ENCODE results near the gene MYO1H.
A peak's percentile ranks its signal among the peaks of the same experiment; 100 is the strongest.
"Not testable (repeated sequence)": the region's sequence is repeated elsewhere in the genome, so short reads cannot be mapped to it uniquely, and the experiment has no call there.

Gene MYO1H

DNA sequence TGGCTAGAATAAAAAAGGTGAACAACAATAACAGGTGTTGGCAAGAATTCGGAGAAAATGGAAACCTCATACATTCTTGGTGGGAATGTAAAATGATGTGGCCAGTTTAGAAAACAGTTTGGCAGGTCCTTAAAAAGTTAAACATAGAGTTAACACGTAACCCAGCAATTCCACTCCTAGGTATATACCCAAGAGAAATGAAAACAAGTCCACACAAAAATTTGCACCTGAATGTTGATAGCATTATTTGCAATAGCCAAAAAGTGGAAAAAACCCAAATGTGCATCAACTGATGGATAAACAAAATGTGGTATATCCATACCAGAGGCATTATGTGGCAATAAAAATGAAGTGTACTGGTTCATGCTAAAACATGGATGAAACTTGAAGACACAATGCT is 2.3 kb upstream of the MYO1H start:
- no peak for DNase-seq

DNA sequence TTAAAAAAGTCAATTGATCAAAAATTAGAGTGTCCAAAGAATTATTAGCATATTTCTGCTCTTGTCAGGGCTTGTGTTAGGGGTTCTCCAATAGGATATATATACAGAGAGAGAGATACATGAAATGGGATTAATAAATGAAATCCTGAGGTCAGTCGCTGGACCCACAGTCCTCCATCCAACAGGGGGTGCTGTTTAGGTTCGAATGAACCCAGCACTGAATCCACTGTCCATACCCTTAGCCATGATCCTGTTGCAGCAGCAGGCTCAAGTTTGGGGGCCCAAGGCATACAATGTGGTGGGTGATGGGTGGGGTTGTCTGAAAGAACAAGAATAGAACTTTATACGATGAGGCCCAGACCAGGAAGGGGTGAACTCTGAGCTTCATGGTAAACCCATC is 780 bp upstream of the MYO1H start:
- DNase-seq = no peak

DNA sequence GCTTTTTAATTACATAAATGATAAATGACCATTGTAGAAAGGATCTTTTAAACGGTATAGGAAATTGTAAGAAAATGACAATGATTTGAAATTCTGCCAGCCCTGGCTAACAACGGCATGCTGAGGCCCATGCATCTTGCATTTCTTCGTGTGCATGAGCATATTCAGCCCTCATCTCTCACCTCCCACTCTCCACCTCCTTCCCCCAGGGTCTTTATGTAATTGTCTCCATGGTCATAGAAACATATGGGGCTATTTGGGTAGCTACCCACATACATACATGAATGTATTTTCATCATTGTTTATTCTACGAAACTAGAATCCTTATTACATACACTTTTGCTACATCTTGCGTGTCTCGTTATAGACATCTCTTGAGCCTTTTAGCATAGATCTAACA is 4.5 kb downstream of the MYO1H start:
- DNase-seq = no peak

GRCh38 chr12:109356577-109356976 is 8.9 kb downstream of the MYO1H start:
- DNase-seq = no peak

DNA sequence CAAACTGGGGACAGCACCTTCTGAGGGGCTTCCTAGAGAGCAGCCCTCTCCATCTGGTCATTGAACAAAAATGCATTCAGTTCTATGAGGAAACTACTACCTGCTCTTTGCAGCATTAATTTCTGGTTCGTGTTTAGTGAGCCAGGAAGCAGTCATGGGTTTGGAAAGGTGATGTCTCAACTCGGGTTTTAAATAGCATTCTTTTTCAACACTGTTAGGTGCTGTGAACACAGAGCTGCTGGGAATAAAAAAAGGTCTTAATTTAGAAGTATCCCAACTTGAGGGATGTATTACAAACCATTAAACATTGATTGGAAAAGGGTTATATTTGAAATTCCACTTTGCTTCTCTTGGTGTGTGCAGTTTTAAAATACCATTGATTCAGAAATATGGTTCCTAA is 9.3 kb downstream of the MYO1H start:
- no peak for DNase-seq

GRCh38 chr12:109358154-109358869 is 10.6 kb downstream of the MYO1H start:
- no peak for DNase-seq

DNA sequence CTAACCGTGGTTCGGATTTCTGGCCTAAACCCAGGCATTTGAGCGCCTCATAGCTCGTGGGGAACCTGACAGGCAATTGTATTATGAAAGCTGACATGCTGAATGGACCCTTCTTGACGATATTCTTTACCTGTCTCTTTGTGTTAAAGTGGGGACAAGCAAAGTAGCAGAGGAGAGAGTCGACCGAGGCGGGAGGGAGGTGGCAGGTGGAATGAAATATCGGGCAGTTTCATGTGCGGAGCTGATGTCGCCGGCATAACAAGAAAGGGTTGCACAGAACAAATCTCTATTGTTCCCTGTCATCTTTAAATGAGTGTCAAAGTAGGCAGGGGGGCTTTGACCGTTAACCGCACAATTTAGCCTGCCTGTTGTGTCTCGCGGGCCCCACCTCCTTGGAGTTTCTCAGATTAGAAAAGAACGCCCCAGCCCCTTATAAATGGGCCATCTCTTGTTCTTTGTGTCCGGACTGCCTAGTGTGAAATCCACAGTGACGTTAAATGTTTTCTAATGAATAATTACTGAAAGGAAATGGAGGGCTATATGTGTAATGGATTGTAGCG is 11.5 kb downstream of the MYO1H start:
- DNase-seq = no peak

DNA sequence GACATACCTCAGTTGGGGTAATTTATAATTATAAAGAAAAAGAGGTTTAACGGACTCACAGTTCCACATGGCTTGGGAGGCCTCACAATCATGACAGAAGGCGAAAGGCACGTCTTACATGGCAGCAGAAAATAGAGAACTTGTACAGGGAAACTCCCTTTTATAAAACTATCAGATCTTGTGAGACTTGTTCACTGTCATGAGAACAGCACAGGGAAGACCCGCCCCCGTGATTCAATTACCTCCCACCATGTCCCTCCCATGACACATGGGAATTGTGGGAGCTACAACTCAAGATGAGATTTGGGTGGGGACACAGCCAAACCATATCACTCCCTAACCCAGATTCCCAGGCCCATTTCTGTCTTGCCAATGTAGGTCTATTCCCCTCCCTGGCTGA is 22.1 kb downstream of the MYO1H start:
- no peak for DNase-seq

DNA sequence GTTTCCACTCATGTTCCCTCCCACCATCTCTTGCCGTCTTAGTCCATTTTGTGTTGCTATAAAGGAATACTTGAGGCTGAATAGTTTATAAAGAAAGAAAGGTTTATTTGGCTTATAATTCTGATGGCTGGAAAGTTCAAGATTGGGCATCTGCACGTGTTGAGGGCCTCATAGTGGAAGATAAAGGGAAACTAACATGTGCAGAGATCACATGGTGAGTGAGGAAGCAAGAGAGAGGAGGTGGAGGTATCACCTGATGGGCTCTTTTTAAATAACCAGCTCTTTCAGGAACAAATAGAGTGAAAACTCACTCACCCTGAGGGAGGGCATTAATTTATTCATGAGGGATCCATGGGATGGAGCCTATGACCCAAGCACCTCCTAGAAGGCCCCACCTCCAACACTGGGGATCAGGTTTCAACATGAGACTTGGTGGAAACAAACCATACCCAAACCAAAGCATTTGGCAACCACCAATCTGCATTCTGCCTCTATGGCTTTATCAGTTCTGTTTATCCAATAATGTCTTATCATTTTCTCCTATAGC is 29.5 kb downstream of the MYO1H start:
- DNase-seq = no peak

GRCh38 chr12:109378569-109378968 is 30.9 kb downstream of the MYO1H start:
- no peak for DNase-seq

- no peak for DNase-seq
These were observed 34.3 kb downstream of the MYO1H start for GRCh38 chr12:109382031-109382430.

GRCh38 chr12:109383240-109383639 is 35.5 kb downstream of the MYO1H start:
- DNase-seq = no peak

DNA sequence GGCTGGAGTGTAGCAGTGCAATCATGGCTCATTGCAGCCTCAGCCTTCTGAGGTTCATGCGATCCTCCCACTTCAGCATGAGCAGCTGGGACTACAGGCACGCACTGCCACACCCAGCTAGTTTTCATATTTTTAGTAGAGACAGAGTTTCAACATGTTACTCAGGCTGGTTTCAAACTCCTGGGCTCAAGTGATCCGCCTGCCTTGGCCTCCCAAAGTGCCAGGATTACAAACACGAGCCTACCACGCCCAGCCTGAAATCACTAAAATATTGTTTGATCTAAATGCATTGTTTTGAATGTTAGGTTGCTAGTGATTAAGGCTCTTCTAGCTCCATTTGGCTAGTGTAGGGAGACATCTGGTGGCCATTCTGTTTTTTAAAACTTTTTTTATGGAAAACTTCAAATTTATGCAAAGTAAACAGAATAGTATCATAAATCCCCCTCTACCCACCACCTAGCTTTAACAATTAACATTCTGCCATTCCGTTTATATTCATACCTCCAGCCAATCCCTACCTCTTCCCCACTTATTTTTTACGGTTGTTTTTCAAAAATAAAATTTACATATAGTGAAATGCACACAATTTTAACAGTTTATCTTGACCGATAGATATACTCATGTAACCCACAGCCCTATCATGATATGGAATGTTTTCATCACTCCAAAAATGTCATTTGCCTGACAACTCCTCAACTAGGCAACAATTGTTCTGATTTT is 37.8 kb downstream of the MYO1H start:
- DNase-seq = peak; percentile 18

GRCh38 chr12:109386059-109386433 is 38.3 kb downstream of the MYO1H start:
- no peak for DNase-seq

GRCh38 chr12:109387425-109388166 is 39.9 kb downstream of the MYO1H start:
- DNase-seq = no peak

GRCh38 chr12:109388167-109388563 is 40.5 kb downstream of the MYO1H start:
- no peak for DNase-seq

- no peak for DNase-seq
These were observed 41.4 kb downstream of the MYO1H start for GRCh38 chr12:109389146-109389545.

DNA sequence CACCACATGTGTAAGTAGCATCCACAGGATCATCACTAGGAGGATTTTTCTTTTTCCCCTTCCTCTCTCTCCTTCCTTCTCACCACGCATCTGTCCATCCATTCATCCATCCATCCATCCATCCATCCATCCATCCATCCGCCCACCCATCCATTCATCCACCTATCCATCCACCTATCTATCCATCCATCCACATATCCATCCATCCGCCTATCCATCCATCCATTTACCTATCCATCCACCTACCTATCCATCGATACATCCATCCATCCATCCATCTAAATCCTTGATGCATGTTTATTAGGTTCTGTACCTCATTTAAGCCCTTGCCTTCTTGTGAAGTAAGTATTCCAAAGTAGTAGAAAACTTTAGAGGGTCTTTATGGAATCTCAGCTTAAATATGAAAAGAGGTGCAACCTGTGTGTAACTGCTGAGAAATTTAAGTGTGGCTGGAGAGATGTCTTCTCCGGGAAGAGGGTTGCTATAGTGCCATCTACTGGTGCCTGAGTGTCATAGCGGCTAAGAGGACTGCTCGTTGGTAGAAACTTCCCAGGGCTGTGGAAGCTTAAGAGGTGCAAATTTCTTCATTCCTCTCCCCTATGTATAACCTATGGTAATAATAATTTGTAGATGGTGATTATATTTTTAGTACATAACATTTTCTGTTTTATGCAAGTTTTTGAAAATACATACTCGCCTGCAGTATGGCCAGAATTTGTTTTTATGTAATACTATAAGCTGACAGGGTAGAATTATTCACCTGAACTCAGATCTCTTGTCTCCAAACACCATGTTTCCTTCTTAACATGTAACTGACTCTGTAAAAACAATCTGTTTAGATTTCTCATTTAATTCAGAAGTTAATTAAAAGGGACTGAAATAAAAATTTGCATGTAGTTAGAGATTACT is 46.0 kb downstream of the MYO1H start:
- DNase-seq = peak; percentile 41

GRCh38 chr12:109394891-109395290 is 47.2 kb downstream of the MYO1H start:
- no peak for DNase-seq

DNA sequence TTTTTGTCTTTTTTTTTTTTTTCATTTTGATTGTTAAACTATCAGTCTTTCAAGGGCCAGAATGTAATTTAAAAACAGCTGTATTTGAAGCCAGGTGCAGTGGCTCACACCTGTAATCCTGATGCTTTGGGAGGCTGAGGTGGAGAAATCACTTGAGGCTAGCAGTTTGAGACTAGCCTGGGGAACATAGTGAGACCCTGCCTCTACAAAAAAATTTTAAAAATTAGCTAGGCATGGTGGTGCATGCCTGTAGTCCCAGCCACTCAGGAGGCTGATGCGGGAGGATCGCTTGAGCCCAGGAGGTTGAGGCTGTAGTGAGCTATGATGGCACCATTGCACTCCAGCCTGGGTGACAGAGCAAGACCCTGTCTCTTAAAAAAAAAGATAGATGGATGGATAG is 57.1 kb downstream of the MYO1H start:
- DNase-seq = not testable (repeated sequence)

DNA sequence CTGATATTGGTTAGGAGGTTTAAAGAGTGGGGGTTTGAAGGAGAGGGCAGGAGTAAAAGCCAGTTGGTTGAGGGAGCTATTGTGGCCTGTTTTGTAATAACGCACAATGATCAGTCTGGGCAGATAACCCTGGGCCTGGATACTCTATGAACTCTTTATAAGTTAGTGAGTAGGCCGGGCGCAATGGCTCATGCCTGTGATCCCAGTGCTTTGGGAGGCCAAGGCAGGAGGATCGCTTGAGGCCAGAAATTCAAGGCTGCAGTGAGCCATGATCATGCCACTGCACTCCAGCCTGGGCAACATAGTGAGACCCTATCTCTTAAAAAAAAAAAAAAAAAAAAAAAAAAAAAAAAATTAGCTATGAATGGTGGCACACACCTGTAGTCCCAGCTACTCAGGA is 58.4 kb downstream of the MYO1H start:
- not testable (repeated sequence) for DNase-seq

- no peak for DNase-seq
These were observed 71.3 kb downstream of the MYO1H start for GRCh38 chr12:109418848-109419480.

Data from NCI-H1092 treated with DMSO at 0.1 percent for 48 hours (cell line).